Caco-2 (cell line): Measurements from ENCODE around the gene PARD3. TPM values are rescaled to one million over a fixed set of nuclear protein-coding genes. Genes with fewer than 3 reads are reported as not detected.

Experiments
- BruUV-seq: library from RNA; stranded (reverse); fragments of 400-500 nt; replicated peaks from 2 replicates; lab custom pipeline; 2021; lab: Mats Ljungman, UMichigan
- CTCF ChIA-PET: fragments of 300-600 bp; sonication (Branson Sonifier 250); formaldehyde crosslinking; loops from one replicate; lab custom pipeline; 2022; ENCODE audit warnings: antibody characterized with exemption; lab: Charles Lee
- POLR2A ChIA-PET: fragments of 300-600 bp; sonication (Branson Sonifier 250); formaldehyde crosslinking; loops from one replicate; lab custom pipeline; 2022; ENCODE audit warnings: antibody characterized with exemption; lab: Charles Lee
- DNase-seq, 2 experiments: peaks; one replicate each; pipeline versions ENCODE4 v3.0.0 to v3.0.0-alpha.2; 2020 to 2022
- H3K27me3 ChIP-seq: replicated peaks from 2 replicates; pipeline ENCODE4 v1.6.0; 2011; ENCODE audit warnings: low read length; ENCODE audit not compliant: control insufficient read depth, insufficient read depth
- H3K36me3 ChIP-seq: 2 replicates; pipeline ENCODE4 v1.5.1; 2011; ENCODE audit warnings: low read length; ENCODE audit not compliant: control insufficient read depth, insufficient read depth
- H3K4me1 ChIP-seq: fragments of 250-450 bp; sonication (Bioruptor Pico); 2 replicates; pipeline ENCODE4 v1.5.1; 2020; ENCODE audit warnings: mild to moderate bottlenecking
- H3K4me3 ChIP-seq: 2 replicates; pipeline ENCODE4 v1.5.1; 2011; ENCODE audit warnings: low read depth, mild to moderate bottlenecking, control low read depth, low read length
- H3K9me3 ChIP-seq: fragments of 250-450 bp; sonication (Bioruptor Pico); 2 replicates; pipeline ENCODE4 v1.5.1; 2020; ENCODE audit warnings: mild to moderate bottlenecking, moderate library complexity
- H3K27ac Mint-ChIP-seq: one replicate; pipeline ENCODE4 v1.8.0; 2022; ENCODE audit warnings: mixed read lengths; ENCODE audit not compliant: unreplicated experiment
- H3K27me3 Mint-ChIP-seq: one replicate; pipeline ENCODE4 v1.8.0; 2022; ENCODE audit warnings: mixed read lengths; ENCODE audit not compliant: insufficient read depth, unreplicated experiment
- H3K36me3 Mint-ChIP-seq: one replicate; pipeline ENCODE4 v1.8.0; 2022; ENCODE audit warnings: mild to moderate bottlenecking, mixed read lengths; ENCODE audit not compliant: insufficient read depth, unreplicated experiment
- H3K4me1 Mint-ChIP-seq: one replicate; pipeline ENCODE4 v1.8.0; 2022; ENCODE audit warnings: low read depth, mixed read lengths; ENCODE audit not compliant: unreplicated experiment
- H3K4me3 Mint-ChIP-seq: one replicate; pipeline ENCODE4 v1.8.0; 2022; ENCODE audit warnings: mild to moderate bottlenecking, moderate library complexity, mixed read lengths; ENCODE audit not compliant: unreplicated experiment
- H3K9me3 Mint-ChIP-seq: one replicate; pipeline ENCODE4 v1.8.0; 2022; ENCODE audit warnings: mixed read lengths; ENCODE audit not compliant: unreplicated experiment
- CTCF ChIP-seq, 2 experiments: fragments of 200-600 bp in 1 of 2; IDR thresholded peaks; 1 replicate in 1 of 2; 2 replicates in 1 of 2; pipeline versions ENCODE4 v1.5.1 to v1.8.0; 2011 to 2022; ENCODE audit warnings: antibody characterized with exemption in 1 of 2, control low read depth in 1 of 2, inconsistent platforms in 1 of 2, low read depth in 1 of 2, low read length in 1 of 2, mild to moderate bottlenecking in 1 of 2, moderate library complexity in 1 of 2; ENCODE audit not compliant: insufficient read depth in 1 of 2, severe bottlenecking in 1 of 2, unreplicated experiment in 1 of 2
- intact Hi-C: fragments of 100-400 bp; cut with micrococcal nuclease; formaldehyde crosslinking; loops from one replicate; pipeline ENCODE4 v1.10.0; 2022; ENCODE audit not compliant: unreplicated experiment
- total RNA-seq: library from RNA; stranded (reverse); gene quantifications from 2 replicates; pipeline ENCODE4 v1.2.3, GENCODE V29; 2022

Gene PARD3
- total RNA-seq, 1 experiment from 2014 or later, result 80.7 TPM

GRCh38 chr10:34154383-34154900 is 660.7 kb downstream of the PARD3 start:
- no peaks in the 10 kb centered on the region for H3K9me3 ChIP-seq
- no peaks in the 10 kb centered on the region for H3K27me3 ChIP-seq
- TF ChIP-seq CTCF (IDR thresholded peaks at IDR 0.05; ENCODE audit: insufficient read depth in 1 of 2, low read depth in 1 of 2, low read length in 1 of 2, severe bottlenecking in 1 of 2, unreplicated experiment in 1 of 2), result no peak
- no TSS peak for BruUV-seq
- H3K36me3 ChIP-seq, result no peaks in the 10 kb centered on the region; the same call in 1 of the 2 replicates
- POLR2A ChIA-PET, result no interaction called here
- no peak overlapping the region for H3K4me3 Mint-ChIP-seq
- CTCF ChIA-PET, result no interaction called here
- DNase-seq, result no peak
- no peaks in the 10 kb centered on the region for H3K27me3 Mint-ChIP-seq
- intact Hi-C loops, result no loop called here
- no peak overlapping the region for H3K4me3 ChIP-seq
- H3K4me1 ChIP-seq, result no peaks in the 10 kb centered on the region
- H3K27ac Mint-ChIP-seq, result no peak overlapping the region
- no peaks in the 10 kb centered on the region for H3K36me3 Mint-ChIP-seq
- no peaks in the 10 kb centered on the region for H3K9me3 Mint-ChIP-seq
- no peaks in the 10 kb centered on the region for H3K4me1 Mint-ChIP-seq

- H3K27ac Mint-ChIP-seq, result no peak overlapping the region
- no TSS peak for BruUV-seq
- Histone ChIP-seq H3K4me1 (no peaks in the 10 kb centered on the region), H3K36me3 (no peaks in the 10 kb centered on the region; the same call in 1 of the 2 replicates), H3K9me3 (no peaks in the 10 kb centered on the region), H3K27me3 (no peaks in the 10 kb centered on the region), H3K4me3 (no peak overlapping the region)
- DNase-seq, result no peak
- TF ChIP-seq CTCF (IDR thresholded peaks at IDR 0.05; ENCODE audit: insufficient read depth in 1 of 2, low read depth in 1 of 2, low read length in 1 of 2, severe bottlenecking in 1 of 2, unreplicated experiment in 1 of 2), result no peak
- no peak overlapping the region for H3K4me3 Mint-ChIP-seq
- intact Hi-C loops, result no loop called here
- ChIA-PET CTCF (no interaction called here), POLR2A (no interaction called here)
- H3K9me3 Mint-ChIP-seq, result no peaks in the 10 kb centered on the region
- H3K4me1 Mint-ChIP-seq, result no peaks in the 10 kb centered on the region
- H3K36me3 Mint-ChIP-seq, result no peaks in the 10 kb centered on the region
- H3K27me3 Mint-ChIP-seq, result no peaks in the 10 kb centered on the region
Measured at GRCh38 chr10:34153663-34154382, 661.3 kb downstream of the PARD3 start.

DNA sequence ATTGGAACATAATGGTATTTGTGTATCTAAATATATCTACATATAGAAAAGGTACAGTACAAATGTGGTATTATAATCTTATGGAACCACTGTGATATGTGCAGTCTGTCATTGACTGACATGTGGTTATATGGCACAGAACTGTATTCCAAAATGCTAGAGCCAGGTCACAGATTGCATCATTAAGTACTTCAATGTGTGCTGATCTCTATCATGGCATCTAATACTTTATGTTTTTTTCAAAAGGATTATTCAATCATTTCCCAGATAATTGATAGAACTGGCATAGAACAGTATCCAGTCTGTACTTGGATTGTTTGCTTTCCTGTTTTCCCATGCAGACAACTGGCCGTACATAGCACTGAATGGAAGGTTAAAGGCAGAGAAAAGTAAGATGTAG is 662.7 kb downstream of the PARD3 start:
- TF ChIP-seq CTCF (IDR thresholded peaks at IDR 0.05; ENCODE audit: insufficient read depth in 1 of 2, low read depth in 1 of 2, low read length in 1 of 2, severe bottlenecking in 1 of 2, unreplicated experiment in 1 of 2), result no peak
- Histone ChIP-seq H3K27me3 (no peaks in the 10 kb centered on the region), H3K36me3 (no peaks in the 10 kb centered on the region; the same call in 1 of the 2 replicates), H3K4me1 (no peaks in the 10 kb centered on the region), H3K4me3 (no peak overlapping the region), H3K9me3 (no peaks in the 10 kb centered on the region)
- BruUV-seq, result no TSS peak
- H3K27me3 Mint-ChIP-seq, result no peaks in the 10 kb centered on the region
- H3K4me1 Mint-ChIP-seq, result no peaks in the 10 kb centered on the region
- intact Hi-C loops, result no loop called here
- ChIA-PET CTCF (no interaction called here), POLR2A (no interaction called here)
- no peaks in the 10 kb centered on the region for H3K9me3 Mint-ChIP-seq
- H3K27ac Mint-ChIP-seq, result no peak overlapping the region
- H3K4me3 Mint-ChIP-seq, result no peak overlapping the region
- no peak for DNase-seq
- no peaks in the 10 kb centered on the region for H3K36me3 Mint-ChIP-seq
